H9 (cell line): ENCODE data around the gene MYH16. TPM values are rescaled to one million over a fixed set of nuclear protein-coding genes. Genes with fewer than 3 reads are reported as not detected.

Experiments used
- DNase-seq: peaks from one replicate; pipeline ENCODE4 v3.0.0-alpha.2; 2017
- H2AFZ ChIP-seq: one replicate; pipeline ENCODE4 v1.6.1; 2013; ENCODE audit warnings: mild to moderate bottlenecking, low read length, control low read depth, moderate library complexity
- H2AK5ac ChIP-seq: 2 replicates; pipeline ENCODE4 v1.6.1; 2013; ENCODE audit warnings: low read length, control low read depth, mixed read lengths; ENCODE audit not compliant: insufficient read length
- H2BK120ac ChIP-seq: one replicate; pipeline ENCODE4 v1.6.1; 2013; ENCODE audit warnings: low read depth, mild to moderate bottlenecking, low read length, control low read depth, inconsistent platforms; ENCODE audit not compliant: poor library complexity, severe bottlenecking
- H2BK12ac ChIP-seq: 2 replicates; pipeline ENCODE4 v1.6.1; 2013; ENCODE audit warnings: low read length, control low read depth, mixed read lengths, low read depth; ENCODE audit not compliant: insufficient read length
- H2BK15ac ChIP-seq: 2 replicates; pipeline ENCODE4 v1.6.1; 2013; ENCODE audit warnings: low read depth, low read length, control low read depth
- H2BK20ac ChIP-seq: one replicate; pipeline ENCODE4 v1.6.1; 2013; ENCODE audit warnings: low read depth, mild to moderate bottlenecking, low read length, control low read depth, inconsistent platforms; ENCODE audit not compliant: poor library complexity, severe bottlenecking
- H2BK5ac ChIP-seq: 2 replicates; pipeline ENCODE4 v1.6.1; 2013; ENCODE audit warnings: low read length, control low read depth, mixed read lengths; ENCODE audit not compliant: insufficient read length
- H3K14ac ChIP-seq: 2 replicates; pipeline ENCODE4 v1.6.1; 2013; ENCODE audit warnings: low read length, control low read depth; ENCODE audit not compliant: insufficient read depth
- H3K18ac ChIP-seq: 2 replicates; pipeline ENCODE4 v1.6.1; 2013; ENCODE audit warnings: low read depth, mild to moderate bottlenecking, mixed read lengths, low read length, control low read depth; ENCODE audit not compliant: insufficient read length
- H3K23ac ChIP-seq: 2 replicates; pipeline ENCODE4 v1.6.1; 2013; ENCODE audit warnings: low read length, control low read depth, mixed read lengths, low read depth; ENCODE audit not compliant: insufficient read length
- H3K23me2 ChIP-seq: 2 replicates; pipeline ENCODE4 v1.6.1; 2013; ENCODE audit warnings: low read depth, mild to moderate bottlenecking, mixed read lengths, low read length, control low read depth; ENCODE audit not compliant: insufficient read length, poor library complexity, severe bottlenecking
- H3K27ac ChIP-seq: 2 replicates; pipeline ENCODE4 v1.5.1; 2013; ENCODE audit warnings: low read length, control low read depth, mixed read lengths, low read depth; ENCODE audit not compliant: insufficient read length
- H3K27me3 ChIP-seq: 2 replicates; pipeline ENCODE4 v1.6.1; 2013; ENCODE audit warnings: low read length, control low read depth, inconsistent platforms; ENCODE audit not compliant: insufficient read depth
- H3K4ac ChIP-seq: 2 replicates; pipeline ENCODE4 v1.6.1; 2013; ENCODE audit warnings: low read depth, mild to moderate bottlenecking, control low read depth, inconsistent platforms, low read length, moderate library complexity
- H3K4me1 ChIP-seq: 2 replicates; pipeline ENCODE4 v1.6.1; 2013; ENCODE audit warnings: low read length, control low read depth, inconsistent platforms; ENCODE audit not compliant: insufficient read depth
- H3K4me2 ChIP-seq: 2 replicates; pipeline ENCODE4 v1.6.1; 2013; ENCODE audit warnings: low read length, control low read depth, mixed read lengths; ENCODE audit not compliant: insufficient read length, insufficient read depth
- H3K56ac ChIP-seq: 2 replicates; pipeline ENCODE4 v1.6.1; 2013; ENCODE audit warnings: low read depth, mild to moderate bottlenecking, mixed read lengths, low read length, control low read depth; ENCODE audit not compliant: insufficient read length
- H3K79me1 ChIP-seq: 2 replicates; pipeline ENCODE4 v1.6.1; 2013; ENCODE audit warnings: low read depth, mild to moderate bottlenecking, moderate library complexity, low read length, control low read depth, inconsistent platforms; ENCODE audit not compliant: insufficient read depth, poor library complexity, severe bottlenecking
- H3K79me2 ChIP-seq: 2 replicates; pipeline ENCODE4 v1.6.1; 2013; ENCODE audit warnings: low read length, control low read depth, inconsistent platforms; ENCODE audit not compliant: insufficient read depth
- H3K9ac ChIP-seq: 2 replicates; pipeline ENCODE4 v1.6.1; 2013; ENCODE audit warnings: low read length, control low read depth, mixed read lengths; ENCODE audit not compliant: insufficient read length; ENCODE audit errors: extremely low read depth
- H3K9me3 ChIP-seq: one replicate; pipeline ENCODE4 v1.6.1; 2013; ENCODE audit warnings: low read depth, low read length, inconsistent platforms; ENCODE audit not compliant: control insufficient read depth
- H3T11ph ChIP-seq: one replicate; pipeline ENCODE4 v1.6.1; 2013; ENCODE audit warnings: mild to moderate bottlenecking, low read length, control low read depth, inconsistent platforms
- H4K20me1 ChIP-seq: one replicate; pipeline ENCODE4 v1.6.1; 2013; ENCODE audit not compliant: control insufficient read depth, insufficient read length, insufficient read depth
- H4K5ac ChIP-seq: 2 replicates; pipeline ENCODE4 v1.6.1; 2013; ENCODE audit warnings: low read depth, mild to moderate bottlenecking, mixed read lengths, low read length, control low read depth; ENCODE audit not compliant: insufficient read length
- H4K8ac ChIP-seq: replicated peaks from 2 replicates; pipeline ENCODE4 v1.6.1; 2013; ENCODE audit warnings: low read length, control low read depth, mixed read lengths, low read depth; ENCODE audit not compliant: insufficient read length
- H4K91ac ChIP-seq: 2 replicates; pipeline ENCODE4 v1.6.1; 2013; ENCODE audit warnings: low read depth, mild to moderate bottlenecking, moderate library complexity, mixed read lengths, low read length, control low read depth; ENCODE audit not compliant: insufficient read length
- H3K27ac Mint-ChIP-seq, 3 experiments: 2 replicates in 2 of 3; 3 replicates in 1 of 3; pipeline ENCODE4 v1.8.0; 2020 to 2021; ENCODE audit warnings: mixed read lengths in 3 of 3, mild to moderate bottlenecking in 1 of 3, moderate library complexity in 1 of 3
- H3K27me3 Mint-ChIP-seq: 2 replicates; pipeline ENCODE4 v1.8.0; 2021; ENCODE audit warnings: low read depth, mild to moderate bottlenecking, moderate library complexity, mixed read lengths
- H3K36me3 Mint-ChIP-seq, 3 experiments: 2 replicates in 2 of 3; 3 replicates in 1 of 3; pipeline ENCODE4 v1.8.0; 2020 to 2021; ENCODE audit warnings: low read depth in 3 of 3, mixed read lengths in 3 of 3; ENCODE audit not compliant: insufficient read depth in 1 of 3
- H3K4me1 Mint-ChIP-seq, 2 experiments: 2 replicates each; pipeline ENCODE4 v1.8.0; 2020; ENCODE audit warnings: mixed read lengths in 2 of 2
- H3K4me3 Mint-ChIP-seq, 2 experiments: 2 replicates in 1 of 2; 3 replicates in 1 of 2; pipeline ENCODE4 v1.8.0; 2020 to 2021; ENCODE audit warnings: mild to moderate bottlenecking in 2 of 2, mixed read lengths in 2 of 2, moderate library complexity in 1 of 2
- H3K9me3 Mint-ChIP-seq, 2 experiments: 2 replicates in 1 of 2; 3 replicates in 1 of 2; pipeline ENCODE4 v1.8.0; 2020; ENCODE audit warnings: mild to moderate bottlenecking in 2 of 2, mixed read lengths in 2 of 2, moderate library complexity in 1 of 2
- WGBS: extraction: QIAGEN DNeasy Blood & Tissue Kit; methylation state at CpG from one replicate; pipeline ENCODE4 v1.1.7; 2013; ENCODE audit warnings: missing lambda C conversion rate, low lambda C conversion rate, mixed read lengths; ENCODE audit not compliant: insufficient read length; ENCODE audit errors: extremely low coverage; 5-methylcytosine and 5-hydroxymethylcytosine counted together
- total RNA-seq: library from RNA; stranded (reverse); gene quantifications from 2 replicates; pipeline ENCODE4 v1.2.1, GENCODE V29; 2021
- TF ChIP-seq, protein P1 (sequence below): fragments of 200-600 bp; sonication (generic); conservative IDR thresholded peaks from 3 replicates; pipeline ENCODE4 v1.8.0; 2021; ENCODE audit warnings: antibody characterized with exemption, mild to moderate bottlenecking

Gene MYH16
- total RNA-seq, 1 experiment from 2014 or later: not detected

DNA sequence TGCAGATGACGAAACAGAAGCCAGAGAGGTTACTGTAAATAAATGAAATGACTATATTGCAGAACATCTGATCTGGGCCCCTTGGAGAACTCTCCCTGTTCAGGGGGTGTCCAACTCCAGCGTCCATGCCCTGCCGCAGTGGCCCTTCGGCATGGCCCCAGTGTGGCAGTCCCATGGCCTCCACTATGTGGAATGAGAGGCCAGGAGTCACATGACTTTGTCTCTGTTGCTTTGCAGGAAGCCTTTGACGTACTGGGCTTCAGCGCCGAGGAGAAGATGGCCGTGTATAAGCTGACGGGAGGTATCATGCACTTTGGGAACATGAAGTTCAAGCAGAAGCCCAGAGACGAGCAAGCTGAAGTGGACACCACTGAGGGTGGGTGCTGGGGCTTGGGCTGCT lies 15.6 kb upstream of the MYH16 start:
- Histone ChIP-seq H2BK120ac (no peak overlapping the region), H4K5ac (no peak overlapping the region), H2BK15ac (no peak overlapping the region), H2AK5ac (no peak overlapping the region), H3K56ac (no peak overlapping the region), H3T11ph (no peak overlapping the region), H4K8ac (no peak overlapping the region), H4K91ac (no peak overlapping the region), H3K4me2 (no peak overlapping the region), H3K18ac (no peak overlapping the region), H3K4me1 (no peaks in the 10 kb centered on the region), H3K23ac (no peak overlapping the region), H2BK5ac (no peak overlapping the region), H3K79me2 (no peaks in the 10 kb centered on the region), H3K27ac (no peak overlapping the region), H3K9me3 (no peaks in the 10 kb centered on the region), H4K20me1 (peaks cover 2% of the 10 kb centered on the region), H2BK12ac (no peak overlapping the region), H3K79me1 (no peaks in the 10 kb centered on the region), H3K27me3 (no peaks in the 10 kb centered on the region), H2BK20ac (no peak overlapping the region), H3K9ac (no peak overlapping the region), H3K4ac (no peak overlapping the region), H3K14ac (no peak overlapping the region), H3K23me2 (no peaks in the 10 kb centered on the region), H2AFZ (no peak overlapping the region)
- Mint-ChIP-seq H3K9me3 (no peaks in the 10 kb centered on the region), H3K4me1 (peaks cover 6 to 7% of the 10 kb centered on the region in 2 experiments; a peak in 3 of 4 replicates), H3K36me3 (no peaks in the 10 kb centered on the region), H3K4me3 (no peak overlapping the region), H3K27me3 (peaks cover 5% of the 10 kb centered on the region; the same call in 1 of the 2 replicates), H3K27ac (no peak overlapping the region)
- TF ChIP-seq, protein P1, sequence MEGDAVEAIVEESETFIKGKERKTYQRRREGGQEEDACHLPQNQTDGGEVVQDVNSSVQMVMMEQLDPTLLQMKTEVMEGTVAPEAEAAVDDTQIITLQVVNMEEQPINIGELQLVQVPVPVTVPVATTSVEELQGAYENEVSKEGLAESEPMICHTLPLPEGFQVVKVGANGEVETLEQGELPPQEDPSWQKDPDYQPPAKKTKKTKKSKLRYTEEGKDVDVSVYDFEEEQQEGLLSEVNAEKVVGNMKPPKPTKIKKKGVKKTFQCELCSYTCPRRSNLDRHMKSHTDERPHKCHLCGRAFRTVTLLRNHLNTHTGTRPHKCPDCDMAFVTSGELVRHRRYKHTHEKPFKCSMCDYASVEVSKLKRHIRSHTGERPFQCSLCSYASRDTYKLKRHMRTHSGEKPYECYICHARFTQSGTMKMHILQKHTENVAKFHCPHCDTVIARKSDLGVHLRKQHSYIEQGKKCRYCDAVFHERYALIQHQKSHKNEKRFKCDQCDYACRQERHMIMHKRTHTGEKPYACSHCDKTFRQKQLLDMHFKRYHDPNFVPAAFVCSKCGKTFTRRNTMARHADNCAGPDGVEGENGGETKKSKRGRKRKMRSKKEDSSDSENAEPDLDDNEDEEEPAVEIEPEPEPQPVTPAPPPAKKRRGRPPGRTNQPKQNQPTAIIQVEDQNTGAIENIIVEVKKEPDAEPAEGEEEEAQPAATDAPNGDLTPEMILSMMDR: no peak
- DNase-seq: no peak
- WGBS: no CpG with 5 or more reads among the region's 10 CpGs
